HCT116 (cell line): Measurements from ENCODE around the gene BCR. TPM values are rescaled to one million over a fixed set of nuclear protein-coding genes. Genes with fewer than 3 reads are reported as not detected.

Experiments used
- ATAC-seq: fragments of 200-7000 bp; cut with Tn5 transposase; 2 replicates; pipeline ENCODE4 v1.9.1; 2020; ENCODE audit warnings: mild to moderate bottlenecking, moderate library complexity
- BruUV-seq: library from RNA; stranded (reverse); fragments of 400-500 nt; replicated peaks from 2 replicates; lab custom pipeline; 2021; lab: Mats Ljungman, UMichigan
- CTCF ChIA-PET: fragments of 300-600 bp; sonication (Branson Sonifier 250); formaldehyde crosslinking; loops from one replicate; lab custom pipeline; 2021; ENCODE audit warnings: antibody characterized with exemption; lab: Charles Lee
- POLR2A ChIA-PET: fragments of 300-600, 350-600 bp; sonication (Branson Sonifier 250); formaldehyde crosslinking; loops from one replicate; lab custom pipeline; 2021; ENCODE audit warnings: antibody characterized with exemption; lab: Charles Lee
- RAD21 ChIA-PET, 2 experiments: fragments of 300-600 bp; sonication (Branson Sonifier 250); formaldehyde crosslinking; loops; one replicate each; lab custom pipeline; 2023; ENCODE audit warnings: low total read pairs in 2 of 2; ENCODE audit not compliant: uncharacterized antibody in 2 of 2, unreplicated experiment in 2 of 2, low non-redundant PET in 1 of 2; lab: Charles Lee
- DNase-seq: peaks from one replicate; pipeline ENCODE4 v3.0.0-alpha.2; 2010; ENCODE audit warnings: low read depth, low spot score
- H2AFZ ChIP-seq: fragments of 200-600 bp; shearing (Covaris generic), sonication (generic); 2 replicates; pipeline ENCODE4 v1.6.1; 2017; ENCODE audit warnings: low read depth, mixed run types, mixed read lengths, antibody characterized with exemption, low read length; ENCODE audit not compliant: poor library complexity, severe bottlenecking
- H3K27ac ChIP-seq: 2 replicates; pipeline ENCODE4 v1.5.1; 2012; ENCODE audit warnings: low read depth, low read length
- H3K27me3 ChIP-seq: fragments of 200-600 bp; sonication (generic); 2 replicates; pipeline ENCODE4 v1.6.1; 2016; ENCODE audit warnings: mixed run types, low read length, mixed read lengths; ENCODE audit not compliant: insufficient read depth
- H3K36me3 ChIP-seq, 2 experiments: fragments of 200-500 bp in 1 of 2; fragments of 200-600 bp in 1 of 2; sonication (Bioruptor generic) in 1 of 2; sonication (generic) in 1 of 2; 2 replicates each; pipeline versions ENCODE4 v1.5.1 to v1.6.1; 2014 to 2016; ENCODE audit warnings: low read length in 2 of 2, inconsistent platforms in 1 of 2, mixed read lengths in 1 of 2, mixed run types in 1 of 2; ENCODE audit not compliant: insufficient read depth in 2 of 2, control insufficient read depth in 1 of 2
- H3K4me1 ChIP-seq, 2 experiments: fragments of 200-600 bp in 1 of 2; sonication (generic) in 1 of 2; 2 replicates each; pipeline versions ENCODE4 v1.5.1 to v1.6.1; 2012 to 2017; ENCODE audit warnings: low read length in 2 of 2, inconsistent platforms in 1 of 2, mild to moderate bottlenecking in 1 of 2, mixed read lengths in 1 of 2, mixed run types in 1 of 2, moderate library complexity in 1 of 2; ENCODE audit not compliant: insufficient read depth in 2 of 2, control insufficient read depth in 1 of 2
- H3K4me2 ChIP-seq: fragments of 200-600 bp; sonication (generic); 2 replicates; pipeline ENCODE4 v1.6.1; 2017; ENCODE audit warnings: mixed run types, low read length, mixed read lengths
- H3K4me3 ChIP-seq, 2 experiments: fragments of 200-600 bp in 1 of 2; sonication (generic) in 1 of 2; replicated peaks in 1 of 2; 2 replicates each; pipeline ENCODE4 v1.5.1; 2011 to 2016; ENCODE audit warnings: low read length in 2 of 2, control low read depth in 1 of 2, low read depth in 1 of 2, mild to moderate bottlenecking in 1 of 2, mixed read lengths in 1 of 2, mixed run types in 1 of 2
- H3K79me2 ChIP-seq: fragments of 200-600 bp; sonication (generic); 2 replicates; pipeline ENCODE4 v1.6.1; 2017; ENCODE audit warnings: mild to moderate bottlenecking, mixed run types, low read length, moderate library complexity, mixed read lengths; ENCODE audit not compliant: insufficient read depth
- H3K9ac ChIP-seq: fragments of 200-600 bp; sonication (generic); 2 replicates; pipeline ENCODE4 v1.6.1; 2016; ENCODE audit warnings: low read length, mixed read lengths
- H3K9me2 ChIP-seq: fragments of 200-600 bp; sonication (generic), shearing (Covaris generic); 2 replicates; pipeline ENCODE4 v1.6.1; 2017; ENCODE audit warnings: mixed run types, mild to moderate bottlenecking, moderate library complexity; ENCODE audit not compliant: insufficient read depth
- H3K9me3 ChIP-seq, 2 experiments: fragments of 200-500 bp in 1 of 2; fragments of 200-600 bp in 1 of 2; sonication (Bioruptor generic) in 1 of 2; sonication (generic) in 1 of 2; 2 replicates each; pipeline ENCODE4 v1.6.1; 2014 to 2017; ENCODE audit warnings: low read length in 2 of 2, mixed read lengths in 2 of 2, inconsistent platforms in 1 of 2, low read depth in 1 of 2, mild to moderate bottlenecking in 1 of 2, mixed run types in 1 of 2, moderate library complexity in 1 of 2; ENCODE audit not compliant: control insufficient read depth in 1 of 2, insufficient read depth in 1 of 2
- H4K20me1 ChIP-seq: fragments of 200-600 bp; sonication (generic), shearing (Covaris generic); 2 replicates; pipeline ENCODE4 v1.6.1; 2017; ENCODE audit warnings: mixed run types, mild to moderate bottlenecking, moderate library complexity; ENCODE audit not compliant: insufficient read depth
- ATF3 ChIP-seq: IDR thresholded peaks from 2 replicates; pipeline ENCODE4 v1.6.1; 2012
- SIN3A ChIP-seq: IDR thresholded peaks from 2 replicates; pipeline ENCODE4 v1.6.1; 2012; ENCODE audit warnings: low read depth
- SP1 ChIP-seq: IDR thresholded peaks from 2 replicates; pipeline ENCODE4 v1.6.1; 2012; ENCODE audit warnings: low read depth
- SRF ChIP-seq: IDR thresholded peaks from 2 replicates; pipeline ENCODE4 v1.6.1; 2012; ENCODE audit warnings: low read depth
- TCF7L2 ChIP-seq: IDR thresholded peaks from 2 replicates; pipeline ENCODE4 v1.7.0; 2011; ENCODE audit warnings: borderline replicate concordance, inconsistent platforms; ENCODE audit not compliant: insufficient read depth, insufficient read length; ENCODE audit errors: extremely low read depth
- YY1 ChIP-seq: IDR thresholded peaks from 2 replicates; pipeline ENCODE4 v1.6.1; 2011; ENCODE audit warnings: low read length, low read depth, moderate library complexity, mild to moderate bottlenecking; ENCODE audit not compliant: insufficient replicate concordance; ENCODE audit errors: extremely low read depth
- ZNF274 ChIP-seq: fragments of 200-500 bp; sonication (Bioruptor generic); IDR thresholded peaks from 2 replicates; pipeline ENCODE4 v1.6.1; 2014; ENCODE audit warnings: mild to moderate bottlenecking, low read depth, low read length, inconsistent platforms
- intact Hi-C: fragments of 100-400 bp; cut with micrococcal nuclease; formaldehyde crosslinking; loops from 2 replicates; pipeline ENCODE4 v1.10.0; 2022
- total RNA-seq: library from RNA; stranded (reverse); gene quantifications from one replicate; pipeline ENCODE4 v1.2.1, GENCODE V29; 2021; ENCODE audit not compliant: unreplicated experiment
- TF ChIP-seq, protein P1 (sequence below): IDR thresholded peaks from 2 replicates; pipeline ENCODE4 v1.6.1; 2012
- TF ChIP-seq, protein P2 (sequence below), 3 experiments: fragments of 200-600 bp in 1 of 3; sonication (generic) in 1 of 3; IDR thresholded peaks in 2 of 3; conservative IDR thresholded peaks in 1 of 3; 2 replicates each; pipeline ENCODE4 v1.5.1; 2012 to 2017; ENCODE audit warnings: low read depth in 2 of 3, low read length in 2 of 3, antibody characterized with exemption in 1 of 3, borderline replicate concordance in 1 of 3, control low read depth in 1 of 3, mild to moderate bottlenecking in 1 of 3, mixed read lengths in 1 of 3, mixed run types in 1 of 3, moderate library complexity in 1 of 3; ENCODE audit not compliant: insufficient read depth in 1 of 3

BCR gene
- total RNA-seq, 1 experiment from 2014 or later, result 39.7 TPM

DNA sequence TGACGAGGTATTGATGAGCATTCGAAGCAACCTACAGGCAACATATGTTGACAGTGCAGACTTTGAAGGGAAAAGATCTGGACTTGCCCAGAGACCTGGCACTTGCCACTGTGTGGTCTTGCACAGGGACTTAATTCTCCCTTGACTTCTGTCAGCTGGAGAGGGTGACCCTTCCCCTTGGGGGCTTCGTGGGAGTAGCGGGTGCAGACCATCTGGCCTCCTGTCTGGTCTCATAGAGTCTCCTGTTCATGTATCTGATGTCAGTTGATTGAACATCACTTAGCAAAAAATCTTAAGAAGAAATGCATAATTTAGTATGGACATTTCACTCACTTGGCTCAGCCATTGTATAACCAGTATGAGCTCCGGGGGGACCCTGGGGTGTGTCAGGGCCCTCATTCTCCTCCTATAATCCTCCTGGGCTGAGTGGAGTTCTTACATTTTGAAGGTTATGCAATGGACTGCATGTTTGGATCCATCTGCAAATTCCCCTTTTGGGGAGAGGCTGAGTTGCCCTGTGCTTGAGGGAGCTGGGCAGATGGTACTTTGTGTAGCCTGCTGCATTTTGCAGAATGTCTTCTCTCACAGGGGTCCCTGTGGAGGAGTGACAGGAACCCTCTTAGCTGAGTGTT is 13.0 kb downstream of the BCR start:
- no peaks in the 10 kb centered on the region for H3K9me3 ChIP-seq
- no peak overlapping the region for H3K4me3 ChIP-seq
- no peak overlapping the region for H3K4me2 ChIP-seq
- ATAC-seq, result no peak
- BruUV-seq, result no TSS peak
- H4K20me1 ChIP-seq, result 0 out of 2 replicates have a peak, but pooled peaks cover 5% of the 10 kb centered on the region
- CTCF ChIA-PET, result no interaction called here
- POLR2A ChIA-PET, result no interaction called here
- no peak overlapping the region for H2AFZ ChIP-seq
- H3K27ac ChIP-seq, result no peak overlapping the region
- RAD21 ChIA-PET, result no interaction called here
- intact Hi-C loops, result no loop called here
- H3K4me1 ChIP-seq, result peaks cover 3 to 7% of the 10 kb centered on the region in 2 experiments; a peak in 2 of 4 replicates
- H3K79me2 ChIP-seq, result peaks cover 98% of the 10 kb centered on the region
- no peak for TF ChIP-seq SIN3A
- no peak for TF ChIP-seq ATF3
- no peak for TF ChIP-seq SP1
- TF ChIP-seq, protein P1, sequence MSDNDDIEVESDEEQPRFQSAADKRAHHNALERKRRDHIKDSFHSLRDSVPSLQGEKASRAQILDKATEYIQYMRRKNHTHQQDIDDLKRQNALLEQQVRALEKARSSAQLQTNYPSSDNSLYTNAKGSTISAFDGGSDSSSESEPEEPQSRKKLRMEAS, result no peak
- no peak for TF ChIP-seq TCF7L2
- no peak for TF ChIP-seq YY1
- TF ChIP-seq, protein P2, sequence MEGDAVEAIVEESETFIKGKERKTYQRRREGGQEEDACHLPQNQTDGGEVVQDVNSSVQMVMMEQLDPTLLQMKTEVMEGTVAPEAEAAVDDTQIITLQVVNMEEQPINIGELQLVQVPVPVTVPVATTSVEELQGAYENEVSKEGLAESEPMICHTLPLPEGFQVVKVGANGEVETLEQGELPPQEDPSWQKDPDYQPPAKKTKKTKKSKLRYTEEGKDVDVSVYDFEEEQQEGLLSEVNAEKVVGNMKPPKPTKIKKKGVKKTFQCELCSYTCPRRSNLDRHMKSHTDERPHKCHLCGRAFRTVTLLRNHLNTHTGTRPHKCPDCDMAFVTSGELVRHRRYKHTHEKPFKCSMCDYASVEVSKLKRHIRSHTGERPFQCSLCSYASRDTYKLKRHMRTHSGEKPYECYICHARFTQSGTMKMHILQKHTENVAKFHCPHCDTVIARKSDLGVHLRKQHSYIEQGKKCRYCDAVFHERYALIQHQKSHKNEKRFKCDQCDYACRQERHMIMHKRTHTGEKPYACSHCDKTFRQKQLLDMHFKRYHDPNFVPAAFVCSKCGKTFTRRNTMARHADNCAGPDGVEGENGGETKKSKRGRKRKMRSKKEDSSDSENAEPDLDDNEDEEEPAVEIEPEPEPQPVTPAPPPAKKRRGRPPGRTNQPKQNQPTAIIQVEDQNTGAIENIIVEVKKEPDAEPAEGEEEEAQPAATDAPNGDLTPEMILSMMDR (IDR thresholded peaks at IDR 0.05 in 2 of 3, conservative IDR thresholded peaks at IDR 0.05 in 1 of 3; ENCODE audit: borderline replicate concordance in 1 of 3, insufficient read depth in 1 of 3, low read depth in 2 of 3, low read length in 2 of 3), result no peak
- no peak for TF ChIP-seq SRF
- TF ChIP-seq ZNF274, result no peak
- TF ChIP-seq, all 23 proteins: peak for 0
- no peaks in the 10 kb centered on the region for H3K9me2 ChIP-seq
- H3K27me3 ChIP-seq, result no peaks in the 10 kb centered on the region
- DNase-seq, result no peak
- peaks cover under 1 to 2% of the 10 kb centered on the region in 2 experiments; a peak in 2 of 4 replicates for H3K36me3 ChIP-seq
- no peak overlapping the region for H3K9ac ChIP-seq
